BJ (cell line): ENCODE measurements around the gene GTF2H1. TPM values are rescaled to one million over a fixed set of nuclear protein-coding genes. Genes with fewer than 3 reads are reported as not detected.

Experiments
- CTCF ChIA-PET: fragments of 350-600 bp; formaldehyde crosslinking; extraction: SDS; loops from one replicate; lab custom pipeline; 2021; ENCODE audit warnings: antibody characterized with exemption, inconsistent platforms; lab: Yijun Ruan, JAX
- POLR2A ChIA-PET: fragments of 300-600 bp; sonication (Branson Sonifier 250); formaldehyde crosslinking; extraction: SDS; loops from one replicate; lab custom pipeline; 2021; ENCODE audit warnings: antibody characterized with exemption; lab: Charles Lee
- DNase-seq: peaks from one replicate; pipeline ENCODE4 v3.0.0-alpha.2; 2011; ENCODE audit warnings: low read depth
- H3K27me3 ChIP-seq: 2 replicates; pipeline ENCODE4 v1.6.0; 2011; ENCODE audit warnings: low read length; ENCODE audit not compliant: control insufficient read depth, insufficient read depth
- H3K36me3 ChIP-seq: 2 replicates; pipeline ENCODE4 v1.5.1; 2011; ENCODE audit warnings: low read length; ENCODE audit not compliant: control insufficient read depth, insufficient read depth
- H3K4me3 ChIP-seq: 2 replicates; pipeline ENCODE4 v1.5.1; 2011; ENCODE audit warnings: low read depth, mild to moderate bottlenecking, control low read depth, low read length
- polyA plus RNA-seq: library from polyadenylated mRNA; depleted of rRNA; stranded (reverse); fragments of >200 nt; gene quantifications from 2 replicates; pipeline ENCODE4 v1.2.3, GENCODE V29; 2011
- TF ChIP-seq, protein P1 (sequence below): IDR thresholded peaks from 2 replicates; pipeline ENCODE4 v1.5.1; 2011; ENCODE audit warnings: low read depth, mild to moderate bottlenecking, control low read depth, inconsistent platforms, low read length, moderate library complexity; ENCODE audit not compliant: insufficient read depth

The GTF2H1 gene
- polyA plus RNA-seq, 1 experiment = 24.9 TPM

DNA sequence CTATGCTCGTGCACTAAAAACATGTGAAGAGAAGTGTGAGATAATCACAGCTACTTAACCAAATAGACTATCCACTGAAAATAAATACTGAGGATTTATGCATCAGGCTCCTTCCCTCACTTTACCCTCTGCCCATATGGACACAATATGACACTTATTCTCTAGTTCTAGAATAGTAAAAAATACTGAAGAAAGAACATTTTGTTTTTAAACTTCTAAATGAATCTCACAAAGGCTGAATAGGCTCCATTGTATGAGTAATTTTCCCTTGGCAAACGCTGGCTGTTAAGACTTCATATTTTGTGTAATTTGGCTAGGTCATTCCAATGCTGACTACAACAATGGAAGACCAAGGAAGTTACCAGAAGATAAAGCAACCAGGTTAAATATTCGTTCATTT, 10.4 kb upstream of the GTF2H1 start:
- Histone ChIP-seq H3K27me3 (no peaks in the 10 kb centered on the region), H3K36me3 (peaks cover 6% of the 10 kb centered on the region), H3K4me3 (no peak overlapping the region)
- TF ChIP-seq, protein P1, sequence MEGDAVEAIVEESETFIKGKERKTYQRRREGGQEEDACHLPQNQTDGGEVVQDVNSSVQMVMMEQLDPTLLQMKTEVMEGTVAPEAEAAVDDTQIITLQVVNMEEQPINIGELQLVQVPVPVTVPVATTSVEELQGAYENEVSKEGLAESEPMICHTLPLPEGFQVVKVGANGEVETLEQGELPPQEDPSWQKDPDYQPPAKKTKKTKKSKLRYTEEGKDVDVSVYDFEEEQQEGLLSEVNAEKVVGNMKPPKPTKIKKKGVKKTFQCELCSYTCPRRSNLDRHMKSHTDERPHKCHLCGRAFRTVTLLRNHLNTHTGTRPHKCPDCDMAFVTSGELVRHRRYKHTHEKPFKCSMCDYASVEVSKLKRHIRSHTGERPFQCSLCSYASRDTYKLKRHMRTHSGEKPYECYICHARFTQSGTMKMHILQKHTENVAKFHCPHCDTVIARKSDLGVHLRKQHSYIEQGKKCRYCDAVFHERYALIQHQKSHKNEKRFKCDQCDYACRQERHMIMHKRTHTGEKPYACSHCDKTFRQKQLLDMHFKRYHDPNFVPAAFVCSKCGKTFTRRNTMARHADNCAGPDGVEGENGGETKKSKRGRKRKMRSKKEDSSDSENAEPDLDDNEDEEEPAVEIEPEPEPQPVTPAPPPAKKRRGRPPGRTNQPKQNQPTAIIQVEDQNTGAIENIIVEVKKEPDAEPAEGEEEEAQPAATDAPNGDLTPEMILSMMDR = no peak
- ChIA-PET POLR2A (interaction anchor here (0.7 to 1.2 kb wide), 2 partner anchors 82 to 92 kb away, joined by 4 to 5 read pairs; partner anchors contain the start of gene LDHA), CTCF (interaction anchor here (1.9 kb wide), 1 partner anchor 69 kb away, joined by 9 read pairs; no protein-coding TSS in a partner anchor)
- no peak for DNase-seq

DNA sequence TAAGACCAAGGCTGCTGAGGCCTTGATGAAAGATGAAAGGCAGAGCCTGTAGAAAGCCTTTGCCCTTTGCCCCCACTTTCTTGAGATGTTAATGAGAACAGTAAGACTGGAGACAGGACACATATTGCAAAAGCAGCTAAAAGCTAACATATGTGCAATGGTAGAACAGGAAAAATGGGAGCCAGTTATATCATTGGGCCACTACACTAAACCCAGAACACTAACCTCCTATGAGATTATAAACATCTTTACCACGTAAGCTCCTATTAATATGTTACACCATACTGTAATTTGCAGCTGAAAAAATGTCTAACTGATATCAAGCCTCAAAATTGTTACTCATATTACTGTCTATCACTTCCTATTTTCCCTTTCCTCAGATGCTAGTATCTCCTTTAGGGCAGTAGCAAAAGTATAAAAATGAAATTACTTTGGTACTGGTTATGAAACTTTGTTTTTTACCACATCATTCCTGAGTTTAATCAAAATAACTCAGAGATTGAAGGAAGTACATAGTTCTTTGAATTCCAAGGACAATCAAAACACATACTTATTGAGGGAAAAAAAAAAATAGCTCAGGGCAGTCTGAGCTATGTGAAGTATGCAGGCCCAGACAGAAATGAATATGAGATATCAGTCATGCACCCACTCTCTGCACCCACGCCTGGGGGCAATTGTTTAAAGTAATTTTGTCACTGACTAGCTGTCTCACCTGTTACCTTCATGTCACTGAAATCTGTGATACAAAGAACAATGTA, 9.5 kb upstream of the GTF2H1 start:
- CTCF ChIA-PET = interaction anchor here (0.5 to 1.9 kb wide), 4 partner anchors 18 to 97 kb away, joined by 3 to 9 read pairs (median 4); no protein-coding TSS in a partner anchor
- Histone ChIP-seq H3K27me3 (no peaks in the 10 kb centered on the region), H3K36me3 (peaks cover 6% of the 10 kb centered on the region), H3K4me3 (no peak overlapping the region)
- POLR2A ChIA-PET = interaction anchor here (1.0 to 1.5 kb wide), 5 partner anchors 9 to 83 kb away, joined by 4 to 12 read pairs (median 9); partner anchors contain the start of genes HPS5 and LDHA
- TF ChIP-seq, protein P1 = no peak
- DNase-seq = no peak

DNA sequence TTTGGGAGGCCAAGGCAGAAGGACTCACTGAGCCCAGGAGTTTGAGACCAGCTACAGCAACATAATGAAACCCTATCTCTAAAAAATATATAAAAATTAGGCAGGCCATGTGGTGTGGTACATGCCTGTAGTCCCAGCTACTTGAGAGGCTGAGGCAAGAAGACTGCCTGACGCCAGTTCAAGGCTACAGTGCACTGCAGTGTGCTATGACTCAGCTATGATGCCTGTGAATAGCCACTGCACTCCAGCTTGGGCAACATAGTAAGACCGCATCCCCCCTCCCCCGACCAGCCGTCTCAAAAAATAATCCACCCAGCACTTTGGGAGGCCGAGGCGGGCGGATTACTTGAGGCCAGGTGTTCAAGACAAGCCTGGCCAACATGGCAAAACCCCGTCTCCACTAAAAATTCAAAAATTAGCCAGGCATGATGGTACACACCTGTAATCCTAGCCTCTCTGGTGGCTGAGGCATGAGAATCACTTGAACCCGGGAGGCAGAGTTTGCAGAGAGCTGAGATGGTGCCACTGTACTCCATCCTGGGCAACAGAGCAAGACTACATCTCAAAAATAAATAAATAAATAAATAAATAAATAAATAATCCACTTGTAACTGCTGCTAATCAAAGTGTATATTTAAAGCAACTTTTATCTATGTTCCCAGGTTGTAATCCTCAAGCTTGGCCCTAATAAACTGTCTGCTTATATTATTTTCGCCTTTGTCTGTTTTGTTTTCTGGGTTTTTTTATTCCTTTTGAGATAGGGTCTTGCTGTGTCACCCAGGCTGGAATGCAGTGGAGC, 8.2 kb upstream of the GTF2H1 start:
- TF ChIP-seq, protein P1 = no peak
- peaks cover 4% of the 10 kb centered on the region for H3K36me3 ChIP-seq
- no peak overlapping the region for H3K4me3 ChIP-seq
- POLR2A ChIA-PET = interaction anchor here (1.1 to 1.5 kb wide), 2 partner anchors 8 to 82 kb away, joined by 4 to 9 read pairs; partner anchors contain the start of gene HPS5
- CTCF ChIA-PET = interaction anchor here (0.6 to 1.4 kb wide), 4 partner anchors 12 to 281 kb away, joined by 3 to 6 read pairs (median 4); no protein-coding TSS in a partner anchor
- no peak for DNase-seq
- no peaks in the 10 kb centered on the region for H3K27me3 ChIP-seq

DNA sequence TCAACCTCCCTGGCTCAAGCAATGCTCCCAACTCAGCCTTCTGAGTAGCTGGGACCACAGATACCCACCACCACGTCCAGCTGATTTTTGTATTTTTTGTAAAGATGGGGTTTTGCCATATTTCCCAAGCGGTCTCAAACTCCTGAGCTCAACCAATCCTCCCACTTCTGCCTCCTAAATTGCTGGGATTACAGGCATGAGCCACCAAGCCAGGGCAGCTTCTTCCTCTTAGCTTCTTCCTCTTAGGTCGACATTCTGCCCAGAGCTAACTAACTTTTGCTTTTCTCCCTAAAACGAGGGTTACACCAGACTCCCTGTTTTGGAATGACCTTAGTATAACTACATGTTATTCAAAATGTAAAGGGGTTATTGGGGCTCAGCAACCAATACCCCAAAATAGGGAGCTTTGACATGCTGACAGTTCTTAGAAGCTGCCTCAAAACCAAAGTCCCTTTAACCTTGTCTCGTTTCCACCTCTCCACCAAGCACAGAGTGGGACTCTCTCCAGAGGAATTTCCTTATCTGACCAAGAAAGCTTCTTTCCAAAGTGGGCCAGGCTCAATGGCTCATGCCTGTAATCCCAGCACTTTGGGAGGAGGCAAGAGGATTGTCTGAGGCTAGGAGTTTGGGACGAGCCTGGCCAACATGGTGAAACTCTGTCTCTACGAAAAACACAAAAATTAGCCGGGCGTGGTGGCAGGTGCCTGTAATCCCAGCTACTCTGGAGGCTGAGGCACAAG, 7.4 kb upstream of the GTF2H1 start:
- DNase-seq = no peak
- H3K36me3 ChIP-seq = 0 out of 2 replicates have a peak, but pooled peaks cover 1% of the 10 kb centered on the region
- no peaks in the 10 kb centered on the region for H3K27me3 ChIP-seq
- TF ChIP-seq, protein P1 = no peak
- H3K4me3 ChIP-seq = no peak overlapping the region
- POLR2A ChIA-PET = interaction anchor here (0.6 kb wide), 1 partner anchor 151 kb away, joined by 4 read pairs; no protein-coding TSS in a partner anchor
- CTCF ChIA-PET = interaction anchor here (1.2 to 1.4 kb wide), 2 partner anchors 11 to 64 kb away, joined by 3 read pairs; no protein-coding TSS in a partner anchor
